ENCODE results near the gene XK. TPM values are rescaled to one million over a fixed set of nuclear protein-coding genes. Genes with fewer than 3 reads are reported as not detected.
A peak's percentile ranks its signal among the peaks of the same experiment; 100 is the strongest.

XK gene
- 0.06 and 0.07 TPM in 2 replicates for polyA plus RNA-seq (2013)

GRCh38 chrX:37685381-37686359, at the start of gene XK:
Gene XK, plus strand, starts transcription at chrX:37685791. Its CDS starts 171 bp downstream, at chrX:37685962.
- Histone ChIP-seq H3K36me3 (ENCODE audit: control insufficient read depth in 1 of 2, insufficient read depth in 2 of 2, low read length in 2 of 2) (no peaks in the 10 kb centered on the region), H3K4me2 (ENCODE audit: low read length) (peak within 1 kb of the TSS; percentile 92), H3K23ac (ENCODE audit: low read length) (no peak within 1 kb of the TSS), H2BK120ac (ENCODE audit: insufficient read depth, low read length, poor library complexity) (no peak within 1 kb of the TSS), H3K27ac (ENCODE audit: low read depth, low read length) (no peak within 1 kb of the TSS), H3K18ac (ENCODE audit: low read length) (no peak within 1 kb of the TSS), H4K91ac (ENCODE audit: low read depth, low read length) (no peak within 1 kb of the TSS), H2BK5ac (ENCODE audit: low read depth, low read length, poor library complexity) (no peak within 1 kb of the TSS), H3K4me1 (ENCODE audit: control insufficient read depth in 1 of 2, insufficient read depth in 2 of 2, low read length in 2 of 2) (no peaks in the 10 kb centered on the region), H2AK5ac (ENCODE audit: low read length) (no peak within 1 kb of the TSS), H3K4ac (ENCODE audit: low read depth, low read length) (no peak within 1 kb of the TSS), H3K4me3 (ENCODE audit: low read depth, low read length) (peak within 1 kb of the TSS; percentile 74), H3K9me3 (ENCODE audit: insufficient read depth, low read depth, low read length) (no peaks in the 10 kb centered on the region), H4K12ac (ENCODE audit: low read depth, low read length) (no peak within 1 kb of the TSS), H3K14ac (ENCODE audit: low read length) (no peak within 1 kb of the TSS), H3K79me2 (ENCODE audit: control insufficient read depth, insufficient read depth, low read length, poor library complexity) (no peaks in the 10 kb centered on the region), H4K8ac (ENCODE audit: low read depth, low read length) (no peak within 1 kb of the TSS), H2BK12ac (ENCODE audit: low read length) (no peak within 1 kb of the TSS), H3K27me3 (ENCODE audit: insufficient read depth, low read length) (no peaks in the 10 kb centered on the region), H2AFZ (ENCODE audit: insufficient read depth, low read length, poor library complexity) (no peak within 1 kb of the TSS), H3K9ac (ENCODE audit: low read length) (no peak within 1 kb of the TSS), H3K79me1 (ENCODE audit: low read length) (no peaks in the 10 kb centered on the region)
- no CpG with 5 or more reads among the region's 100 CpGs for WGBS (ENCODE audit: extremely low coverage, insufficient coverage, insufficient read length)
- peak; percentile 16 to 32 for DNase-seq

GRCh38 chrX:37638047-37638446, 47.5 kb upstream of the XK start:
- no peak overlapping the region for H3K9ac ChIP-seq (ENCODE audit: low read length)
- no peak overlapping the region for H2AK5ac ChIP-seq (ENCODE audit: low read length)
- no peaks in the 10 kb centered on the region for H3K9me3 ChIP-seq (ENCODE audit: insufficient read depth, low read depth, low read length)
- H3K79me2 ChIP-seq (ENCODE audit: control insufficient read depth, insufficient read depth, low read length, poor library complexity): no peaks in the 10 kb centered on the region
- H3K4me1 ChIP-seq (ENCODE audit: control insufficient read depth in 1 of 2, insufficient read depth in 2 of 2, low read length in 2 of 2): no peaks in the 10 kb centered on the region
- H3K4ac ChIP-seq (ENCODE audit: low read depth, low read length): no peak overlapping the region
- H2BK12ac ChIP-seq (ENCODE audit: low read length): no peak overlapping the region
- H3K18ac ChIP-seq (ENCODE audit: low read length): no peak overlapping the region
- no peak overlapping the region for H4K12ac ChIP-seq (ENCODE audit: low read depth, low read length)
- H2BK120ac ChIP-seq (ENCODE audit: insufficient read depth, low read length, poor library complexity): no peak overlapping the region
- H3K79me1 ChIP-seq (ENCODE audit: low read length): no peaks in the 10 kb centered on the region
- no peaks in the 10 kb centered on the region for H3K36me3 ChIP-seq (ENCODE audit: control insufficient read depth in 1 of 2, insufficient read depth in 2 of 2, low read length in 2 of 2)
- no peak overlapping the region for H3K23ac ChIP-seq (ENCODE audit: low read length)
- H2BK5ac ChIP-seq (ENCODE audit: low read depth, low read length, poor library complexity): no peak overlapping the region
- no peak overlapping the region for H4K91ac ChIP-seq (ENCODE audit: low read depth, low read length)
- DNase-seq: no peak
- no peak overlapping the region for H3K14ac ChIP-seq (ENCODE audit: low read length)
- no peaks in the 10 kb centered on the region for H3K27me3 ChIP-seq (ENCODE audit: insufficient read depth, low read length)
- no peak overlapping the region for H3K4me2 ChIP-seq (ENCODE audit: low read length)
- H3K4me3 ChIP-seq (ENCODE audit: low read depth, low read length): no peak overlapping the region
- H2AFZ ChIP-seq (ENCODE audit: insufficient read depth, low read length, poor library complexity): no peak overlapping the region
- H4K8ac ChIP-seq (ENCODE audit: low read depth, low read length): no peak overlapping the region
- H3K27ac ChIP-seq (ENCODE audit: low read depth, low read length): no peak overlapping the region

- H2BK12ac ChIP-seq (ENCODE audit: low read length): no peak overlapping the region
- no peaks in the 10 kb centered on the region for H3K27me3 ChIP-seq (ENCODE audit: insufficient read depth, low read length)
- H4K12ac ChIP-seq (ENCODE audit: low read depth, low read length): no peak overlapping the region
- H2AK5ac ChIP-seq (ENCODE audit: low read length): no peak overlapping the region
- H3K4ac ChIP-seq (ENCODE audit: low read depth, low read length): no peak overlapping the region
- no peaks in the 10 kb centered on the region for H3K9me3 ChIP-seq (ENCODE audit: insufficient read depth, low read depth, low read length)
- no peaks in the 10 kb centered on the region for H3K36me3 ChIP-seq (ENCODE audit: control insufficient read depth in 1 of 2, insufficient read depth in 2 of 2, low read length in 2 of 2)
- no peaks in the 10 kb centered on the region for H3K79me2 ChIP-seq (ENCODE audit: control insufficient read depth, insufficient read depth, low read length, poor library complexity)
- H3K4me2 ChIP-seq (ENCODE audit: low read length): no peak overlapping the region
- no peak overlapping the region for H3K23ac ChIP-seq (ENCODE audit: low read length)
- no peak overlapping the region for H2BK120ac ChIP-seq (ENCODE audit: insufficient read depth, low read length, poor library complexity)
- no peak overlapping the region for H3K27ac ChIP-seq (ENCODE audit: low read depth, low read length)
- DNase-seq: no peak
- H2AFZ ChIP-seq (ENCODE audit: insufficient read depth, low read length, poor library complexity): no peak overlapping the region
- H3K4me1 ChIP-seq (ENCODE audit: control insufficient read depth in 1 of 2, insufficient read depth in 2 of 2, low read length in 2 of 2): peaks cover 4 to 5% of the 10 kb centered on the region in 2 experiments
- no peaks in the 10 kb centered on the region for H3K79me1 ChIP-seq (ENCODE audit: low read length)
- no peak overlapping the region for H4K91ac ChIP-seq (ENCODE audit: low read depth, low read length)
- no peak overlapping the region for H3K14ac ChIP-seq (ENCODE audit: low read length)
- H3K18ac ChIP-seq (ENCODE audit: low read length): no peak overlapping the region
- H4K8ac ChIP-seq (ENCODE audit: low read depth, low read length): no peak overlapping the region
- no peak overlapping the region for H2BK5ac ChIP-seq (ENCODE audit: low read depth, low read length, poor library complexity)
- no CpG with 5 or more reads among the region's 5 CpGs for WGBS (ENCODE audit: extremely low coverage, insufficient coverage, insufficient read length)
- no peak overlapping the region for H3K4me3 ChIP-seq (ENCODE audit: low read depth, low read length)
- H3K9ac ChIP-seq (ENCODE audit: low read length): no peak overlapping the region
Measured at GRCh38 chrX:37640142-37640541, 45.4 kb upstream of the XK start.

- Histone ChIP-seq H3K18ac (ENCODE audit: low read length) (no peak overlapping the region), H3K9ac (ENCODE audit: low read length) (no peak overlapping the region)
Measured at GRCh38 chrX:37641859-37642258, 43.7 kb upstream of the XK start.

More at GRCh38 chrX:37641859-37642258, 43.7 kb upstream of the XK start:
- Histone ChIP-seq H2AK5ac (ENCODE audit: low read length) (no peak overlapping the region), H3K4ac (ENCODE audit: low read depth, low read length) (no peak overlapping the region), H2BK12ac (ENCODE audit: low read length) (no peak overlapping the region), H4K91ac (ENCODE audit: low read depth, low read length) (no peak overlapping the region), H3K9me3 (ENCODE audit: insufficient read depth, low read depth, low read length) (no peaks in the 10 kb centered on the region), H3K4me1 (ENCODE audit: control insufficient read depth in 1 of 2, insufficient read depth in 2 of 2, low read length in 2 of 2) (peaks cover 4 to 5% of the 10 kb centered on the region in 2 experiments), H3K36me3 (ENCODE audit: control insufficient read depth in 1 of 2, insufficient read depth in 2 of 2, low read length in 2 of 2) (no peaks in the 10 kb centered on the region), H3K4me3 (ENCODE audit: low read depth, low read length) (no peak overlapping the region), H3K14ac (ENCODE audit: low read length) (no peak overlapping the region), H2AFZ (ENCODE audit: insufficient read depth, low read length, poor library complexity) (no peak overlapping the region), H3K27me3 (ENCODE audit: insufficient read depth, low read length) (no peaks in the 10 kb centered on the region), H4K12ac (ENCODE audit: low read depth, low read length) (no peak overlapping the region), H3K23ac (ENCODE audit: low read length) (no peak overlapping the region), H4K8ac (ENCODE audit: low read depth, low read length) (no peak overlapping the region), H3K79me2 (ENCODE audit: control insufficient read depth, insufficient read depth, low read length, poor library complexity) (no peaks in the 10 kb centered on the region), H3K27ac (ENCODE audit: low read depth, low read length) (no peak overlapping the region), H2BK5ac (ENCODE audit: low read depth, low read length, poor library complexity) (no peak overlapping the region), H3K79me1 (ENCODE audit: low read length) (no peaks in the 10 kb centered on the region), H2BK120ac (ENCODE audit: insufficient read depth, low read length, poor library complexity) (no peak overlapping the region), H3K4me2 (ENCODE audit: low read length) (no peak overlapping the region)
- DNase-seq: no peak
- no CpG with 5 or more reads among the region's 3 CpGs for WGBS (ENCODE audit: extremely low coverage, insufficient coverage, insufficient read length)

All from trophoblast cell (in vitro differentiated cells and primary cell).